Measurements from ENCODE around the gene TAS2R60. TPM values are rescaled to one million over a fixed set of nuclear protein-coding genes. Genes with fewer than 3 reads are reported as not detected.

Gene TAS2R60
- total and polyA plus RNA-seq, 12 donors = 0.42 TPM; not detected in 11

DNA sequence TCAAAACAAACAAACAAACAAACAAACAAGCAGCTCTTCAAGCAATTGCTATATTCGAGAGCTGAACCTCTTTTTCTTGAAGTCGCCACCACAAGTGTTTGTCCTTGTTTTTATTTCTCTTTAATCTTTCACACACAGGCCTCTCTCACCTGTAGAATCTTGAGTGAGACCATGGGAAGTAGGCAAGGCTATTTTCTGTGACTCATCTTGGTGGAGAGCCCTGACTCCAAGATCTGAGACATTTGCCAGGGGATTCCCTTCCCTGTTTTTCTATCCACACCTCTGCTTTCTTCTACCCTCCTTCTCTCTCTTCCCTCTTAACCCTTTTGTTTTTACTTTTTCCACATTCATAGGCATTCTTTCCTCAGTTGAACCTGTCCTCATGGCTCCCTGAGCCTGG, 8.0 kb upstream of the TAS2R60 start:
- no peaks in the 10 kb centered on the region for H3K36me3 ChIP-seq (replicated peaks in 1 of 2)
- H3K9me3 ChIP-seq (replicated peaks in 1 of 3) = no peaks in the 10 kb centered on the region
- TF ChIP-seq POLR2A (IDR thresholded peaks at IDR 0.05) = no peak
- TF ChIP-seq, protein P1, sequence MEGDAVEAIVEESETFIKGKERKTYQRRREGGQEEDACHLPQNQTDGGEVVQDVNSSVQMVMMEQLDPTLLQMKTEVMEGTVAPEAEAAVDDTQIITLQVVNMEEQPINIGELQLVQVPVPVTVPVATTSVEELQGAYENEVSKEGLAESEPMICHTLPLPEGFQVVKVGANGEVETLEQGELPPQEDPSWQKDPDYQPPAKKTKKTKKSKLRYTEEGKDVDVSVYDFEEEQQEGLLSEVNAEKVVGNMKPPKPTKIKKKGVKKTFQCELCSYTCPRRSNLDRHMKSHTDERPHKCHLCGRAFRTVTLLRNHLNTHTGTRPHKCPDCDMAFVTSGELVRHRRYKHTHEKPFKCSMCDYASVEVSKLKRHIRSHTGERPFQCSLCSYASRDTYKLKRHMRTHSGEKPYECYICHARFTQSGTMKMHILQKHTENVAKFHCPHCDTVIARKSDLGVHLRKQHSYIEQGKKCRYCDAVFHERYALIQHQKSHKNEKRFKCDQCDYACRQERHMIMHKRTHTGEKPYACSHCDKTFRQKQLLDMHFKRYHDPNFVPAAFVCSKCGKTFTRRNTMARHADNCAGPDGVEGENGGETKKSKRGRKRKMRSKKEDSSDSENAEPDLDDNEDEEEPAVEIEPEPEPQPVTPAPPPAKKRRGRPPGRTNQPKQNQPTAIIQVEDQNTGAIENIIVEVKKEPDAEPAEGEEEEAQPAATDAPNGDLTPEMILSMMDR (IDR thresholded peaks at IDR 0.05) = no peak
- no peak overlapping the region for H3K27ac ChIP-seq
- no peak overlapping the region for H3K4me3 ChIP-seq
- DNase-seq = no peak
- WGBS, 4 donors = 73 to 84% (median 80%) methylated on average over 2 of the region's 2 CpGs
- H3K4me1 ChIP-seq (replicated peaks in 1 of 2) = no peaks in the 10 kb centered on the region
- intact Hi-C loops (cut with DNase I) = no loop called here
- no peaks in the 10 kb centered on the region for H3K27me3 ChIP-seq

DNA sequence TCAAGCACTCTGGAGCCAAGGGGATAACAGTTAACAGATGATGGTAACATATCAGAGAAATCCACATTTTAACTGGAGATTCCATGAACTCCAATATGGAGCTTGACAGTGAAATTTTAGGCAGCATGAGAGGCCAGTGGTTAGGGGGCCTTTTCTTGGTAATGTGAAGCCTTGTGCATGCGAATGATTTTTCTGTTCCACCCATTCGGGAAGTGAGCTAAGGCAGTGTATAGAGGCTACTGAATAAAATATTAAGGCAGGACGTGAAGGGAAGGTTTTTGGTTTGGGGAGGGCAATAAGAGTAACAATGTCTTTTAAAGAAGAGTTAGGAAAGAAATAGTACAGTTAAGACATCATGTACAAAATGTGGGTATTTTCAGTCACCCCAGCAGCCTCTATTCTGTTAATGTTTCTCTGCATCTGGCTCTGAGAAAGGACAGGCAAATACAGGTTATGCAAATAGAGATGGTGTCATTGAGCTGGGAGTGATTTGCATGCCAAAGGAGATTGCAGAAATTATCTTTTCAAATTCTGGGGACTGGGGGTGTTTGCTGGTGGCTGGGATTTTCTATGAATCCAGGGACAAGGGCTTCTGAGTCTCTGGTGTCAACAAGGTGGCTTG, 6.8 kb upstream of the TAS2R60 start:
- Histone ChIP-seq H3K27ac (no peak overlapping the region), H3K27me3 (no peaks in the 10 kb centered on the region), H3K4me3 (no peak overlapping the region), H3K9me3 (replicated peaks in 1 of 3) (no peaks in the 10 kb centered on the region), H3K36me3 (replicated peaks in 1 of 2) (no peaks in the 10 kb centered on the region), H3K4me1 (replicated peaks in 1 of 2) (no peaks in the 10 kb centered on the region)
- DNase-seq = no peak
- intact Hi-C loops (cut with DNase I) = no loop called here
- WGBS, 4 donors = 79 to 89% (median 82%) methylated on average over 3 of the region's 3 CpGs
- TF ChIP-seq POLR2A (IDR thresholded peaks at IDR 0.05) = no peak
- TF ChIP-seq, protein P1 (IDR thresholded peaks at IDR 0.05) = no peak

DNA sequence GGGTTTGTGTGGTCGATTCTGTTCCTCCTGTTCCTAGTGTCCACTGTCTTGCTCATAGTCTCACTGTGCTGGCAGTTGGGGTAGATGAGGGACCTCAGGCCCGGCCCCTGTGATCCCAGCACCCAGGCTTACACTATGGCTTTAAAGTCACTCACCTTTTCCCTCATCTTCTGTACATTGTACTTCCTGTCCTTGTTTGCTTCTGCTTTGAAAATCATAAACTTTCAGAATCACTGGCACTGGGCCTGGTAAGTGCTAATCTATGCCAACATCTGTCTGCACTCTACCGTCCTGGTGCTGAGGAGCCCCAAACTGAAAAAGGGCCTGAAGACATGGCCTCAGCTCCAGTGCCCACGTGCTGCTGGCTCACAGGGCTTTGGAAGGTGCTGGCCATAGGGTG, 5.7 kb upstream of the TAS2R60 start:
- 54 to 61% (median 59%) methylated on average over 4 of the region's 4 CpGs for WGBS, 4 donors
- Histone ChIP-seq H3K36me3 (replicated peaks in 1 of 2) (no peaks in the 10 kb centered on the region), H3K9me3 (replicated peaks in 1 of 3) (no peaks in the 10 kb centered on the region), H3K27me3 (no peaks in the 10 kb centered on the region), H3K27ac (no peak overlapping the region), H3K4me1 (replicated peaks in 1 of 2) (no peaks in the 10 kb centered on the region), H3K4me3 (no peak overlapping the region)
- intact Hi-C loops (cut with DNase I) = no loop called here
- TF ChIP-seq, protein P1 (IDR thresholded peaks at IDR 0.05) = no peak
- no peak for TF ChIP-seq POLR2A (IDR thresholded peaks at IDR 0.05)
- DNase-seq = no peak

DNA sequence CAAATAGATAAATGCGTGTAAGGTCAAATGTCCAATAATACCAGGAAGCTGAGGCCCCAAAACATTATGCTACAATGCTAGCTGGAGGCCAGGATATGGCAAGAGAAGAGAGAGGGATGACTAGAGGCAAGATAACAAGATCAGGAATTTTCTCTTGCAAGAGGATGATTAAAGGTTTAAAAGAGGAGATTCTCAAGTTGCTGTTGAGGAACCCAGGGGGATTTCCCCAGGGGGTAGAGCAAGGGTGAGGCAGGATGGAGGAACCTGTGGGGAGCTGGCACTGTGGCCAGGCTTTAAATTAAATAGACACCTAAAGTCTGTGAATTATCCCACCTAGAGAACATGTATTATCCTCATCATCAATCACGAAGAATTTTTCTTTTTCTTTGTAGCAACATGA, 3.4 kb upstream of the TAS2R60 start:
- DNase-seq = no peak
- TF ChIP-seq POLR2A (IDR thresholded peaks at IDR 0.05) = no peak
- TF ChIP-seq, protein P1 (IDR thresholded peaks at IDR 0.05) = no peak
- intact Hi-C loops (cut with DNase I) = no loop called here
- Histone ChIP-seq H3K27me3 (no peaks in the 10 kb centered on the region), H3K27ac (no peak overlapping the region), H3K4me1 (replicated peaks in 1 of 2) (no peaks in the 10 kb centered on the region), H3K4me3 (no peak overlapping the region), H3K36me3 (replicated peaks in 1 of 2) (no peaks in the 10 kb centered on the region), H3K9me3 (replicated peaks in 1 of 3) (no peaks in the 10 kb centered on the region)
- WGBS, 4 donors = 69 to 83% (median 74%) methylated on average over 2 of the region's 2 CpGs
